WTC11 (cell line): ENCODE measurements around the gene ALOX12B.

ENCODE experiments used
- CTCF ChIP-seq: fragments of 200-600 bp; IDR thresholded peaks from 2 replicates; pipeline ENCODE4 v1.8.0; 2022; ENCODE audit warnings: antibody characterized with exemption
- IRF1 ChIP-seq: sonication (generic); formaldehyde crosslinking; IDR thresholded peaks from 2 replicates; pipeline ENCODE4 v1.8.0; 2023; ENCODE audit warnings: missing genetic modification reagents
- STAT6 ChIP-seq: sonication (generic); formaldehyde crosslinking; conservative IDR thresholded peaks from 2 replicates; pipeline ENCODE4 v1.8.1; 2023; ENCODE audit warnings: mild to moderate bottlenecking, low read depth, missing genetic modification reagents, moderate library complexity
- ZBTB43 ChIP-seq: sonication (generic); formaldehyde crosslinking; IDR thresholded peaks from 2 replicates; pipeline ENCODE4 v1.8.1; 2023; ENCODE audit warnings: mild to moderate bottlenecking, missing genetic modification reagents

GRCh38 chr17:8075081-8075480 lies 12.4 kb downstream of the ALOX12B start:
- no peak for TF ChIP-seq STAT6 (CRISPR knock-in tag)
- TF ChIP-seq ZBTB43 = no peak
- TF ChIP-seq CTCF = no peak
- TF ChIP-seq IRF1 (CRISPR knock-in tag) = no peak
